Renal cortex interstitium (tissue), 15 donors: Measurements from ENCODE around the gene ADGRE2. TPM values are rescaled to one million over a fixed set of nuclear protein-coding genes. Genes with fewer than 3 reads are reported as not detected.
"Not testable (repeated sequence)": the region's sequence is repeated elsewhere in the genome, so short reads cannot be mapped to it uniquely, and the experiment has no call there.

Source experiments
- DNase-seq, 11 donors: peaks; one replicate each; pipeline ENCODE4 v3.0.0-alpha.2; 2013; ENCODE audit warnings: low read depth in 9 of 11, low spot score in 4 of 11; ENCODE audit errors: extremely low read depth in 1 of 11
- long read RNA-seq, 16 experiments: transcript quantifications; one replicate each; lab custom pipeline, GENCODE V29; 2026
- polyA plus RNA-seq, 3 donors: library from polyadenylated mRNA; unstranded; fragments of 120-200 nt; gene quantifications; one replicate each; pipeline ENCODE4 v1.2.1, GENCODE V29; 2013; ENCODE audit not compliant: insufficient read length in 3 of 3

Gene ADGRE2
- under 1 TPM; 0.42 to 0.97 (median 0.64) TPM for polyA plus RNA-seq
- long read RNA-seq, donor 1 = 0 reads
- long read RNA-seq, donor 2 = 0 reads
- long read RNA-seq, donor 3 = 0 reads
- long read RNA-seq, donor 4 = 0 reads
- long read RNA-seq, donor 5 = 0 reads
- long read RNA-seq, donor 6 = 0 reads
- long read RNA-seq, donor 7 = 0 reads
- long read RNA-seq, donor 8 = 0 reads
- long read RNA-seq, donor 9 = 0 reads
- long read RNA-seq, donor 10 = 0 reads
- long read RNA-seq, donor 11 = 0 reads
- long read RNA-seq, donor 12 = 0 reads
- long read RNA-seq, donor 13 = 0 reads
- long read RNA-seq, donor 14 = 0 reads
- long read RNA-seq, donor 15 = 0 reads
- long read RNA-seq, donor 16 = 0 reads

GRCh38 chr19:14778110-14778845 is at the start of gene ADGRE2:
Gene ADGRE2, minus strand, starts transcription at chr19:14778560. Its CDS starts 1,804 bp downstream, at chr19:14776756.
- DNase-seq = not testable (repeated sequence)

GRCh38 chr19:14826006-14826405 is 47.6 kb upstream of the ADGRE2 start:
- no peak for DNase-seq

- no peak for DNase-seq
These were observed 43.6 kb upstream of the ADGRE2 start for GRCh38 chr19:14821937-14822336.

GRCh38 chr19:14818588-14818987 is 40.2 kb upstream of the ADGRE2 start:
- no peak for DNase-seq

- DNase-seq = no peak
These were observed 38.7 kb upstream of the ADGRE2 start for GRCh38 chr19:14817052-14817451.

GRCh38 chr19:14814982-14815652 is 36.8 kb upstream of the ADGRE2 start:
- DNase-seq = no peak

- no peak for DNase-seq
These were observed 31.1 kb upstream of the ADGRE2 start for GRCh38 chr19:14809272-14810057.

GRCh38 chr19:14804765-14805164 is 26.4 kb upstream of the ADGRE2 start:
- DNase-seq = no peak

GRCh38 chr19:14798760-14799159 is 20.4 kb upstream of the ADGRE2 start:
- no peak for DNase-seq

GRCh38 chr19:14796021-14796420 is 17.7 kb upstream of the ADGRE2 start:
- no peak for DNase-seq

GRCh38 chr19:14795078-14795721 is 16.8 kb upstream of the ADGRE2 start:
- no peak for DNase-seq

- DNase-seq = not testable (repeated sequence)
These were observed 13.9 kb upstream of the ADGRE2 start for GRCh38 chr19:14792250-14792649.

GRCh38 chr19:14786421-14786851 is 8.1 kb upstream of the ADGRE2 start:
- peak in 7 of 11 donors; percentile 2 to 26 (median 9) for DNase-seq

- DNase-seq = not testable (repeated sequence)
These were observed 6.9 kb upstream of the ADGRE2 start for GRCh38 chr19:14785102-14785793.

- DNase-seq = not testable (repeated sequence)
These were observed 6.4 kb upstream of the ADGRE2 start for GRCh38 chr19:14784730-14785101.

GRCh38 chr19:14783410-14783998 is 5.1 kb upstream of the ADGRE2 start:
- not testable (repeated sequence) for DNase-seq

- DNase-seq = no peak
These were observed 4.5 kb upstream of the ADGRE2 start for GRCh38 chr19:14782626-14783409.
